NCI-H345 (cell line): ENCODE data around the gene PRKCH.
A peak's percentile ranks its signal among the peaks of the same experiment; 100 is the strongest.
"Not testable (repeated sequence)": the region's sequence is repeated elsewhere in the genome, so short reads cannot be mapped to it uniquely, and the experiment has no call there.

Source experiments
- DNase-seq: peaks from one replicate; lab custom pipeline; 2025; lab: John Stamatoyannopoulos, UW

PRKCH gene

GRCh38 chr14:61515436-61516117 is 194.2 kb downstream of the PRKCH start:
- no peak for DNase-seq

GRCh38 chr14:61516118-61516743 is 194.9 kb downstream of the PRKCH start:
- DNase-seq, result no peak

GRCh38 chr14:61516964-61517653 is 195.7 kb downstream of the PRKCH start:
- no peak for DNase-seq

- DNase-seq, result no peak
These were observed 196.6 kb downstream of the PRKCH start for GRCh38 chr14:61517911-61518384.

GRCh38 chr14:61518403-61518802 is 197.0 kb downstream of the PRKCH start:
- no peak for DNase-seq

- DNase-seq, result no peak
These were observed 197.7 kb downstream of the PRKCH start for GRCh38 chr14:61519106-61519505.

GRCh38 chr14:61519735-61520134 is 198.4 kb downstream of the PRKCH start:
- no peak for DNase-seq

- no peak for DNase-seq
These were observed 199.2 kb downstream of the PRKCH start for GRCh38 chr14:61520576-61520975.

- no peak for DNase-seq
These were observed 200.4 kb downstream of the PRKCH start for GRCh38 chr14:61521773-61522172.

GRCh38 chr14:61523751-61524150 is 202.4 kb downstream of the PRKCH start:
- DNase-seq, result no peak

GRCh38 chr14:61524211-61524806 is 202.9 kb downstream of the PRKCH start:
- peak; percentile 48 for DNase-seq

- DNase-seq, result no peak
These were observed 203.5 kb downstream of the PRKCH start for GRCh38 chr14:61524936-61525292.

GRCh38 chr14:61525293-61526011 is 204.1 kb downstream of the PRKCH start:
- DNase-seq, result no peak

- DNase-seq, result peak; percentile 5
These were observed 205.3 kb downstream of the PRKCH start for GRCh38 chr14:61526405-61527312.

GRCh38 chr14:61527325-61528100 is 206.1 kb downstream of the PRKCH start:
- DNase-seq, result no peak

GRCh38 chr14:61528591-61529021 is 207.2 kb downstream of the PRKCH start:
- no peak for DNase-seq

- not testable (repeated sequence) for DNase-seq
These were observed 208.0 kb downstream of the PRKCH start for GRCh38 chr14:61529360-61529759.

GRCh38 chr14:61530296-61530695 is 208.9 kb downstream of the PRKCH start:
- no peak for DNase-seq

GRCh38 chr14:61530896-61531295 is 209.5 kb downstream of the PRKCH start:
- no peak for DNase-seq

- DNase-seq, result no peak
These were observed 210.2 kb downstream of the PRKCH start for GRCh38 chr14:61531465-61532122.
